H1 (cell line): Measurements from ENCODE around the gene NOXO1. TPM values are rescaled to one million over a fixed set of nuclear protein-coding genes. Genes with fewer than 3 reads are reported as not detected.

Experiments used
- CTCF ChIA-PET: fragments of 300-600 bp; sonication (Branson Sonifier 250); formaldehyde crosslinking; loops from one replicate; lab custom pipeline; 2021; ENCODE audit not compliant: partially characterized antibody; lab: Charles Lee
- POLR2A ChIA-PET: fragments of 300-600 bp; sonication (Branson Sonifier 250); formaldehyde crosslinking; loops from one replicate; lab custom pipeline; 2021; ENCODE audit warnings: inconsistent platforms; ENCODE audit not compliant: partially characterized antibody; lab: Charles Lee
- DNase-seq, 2 experiments: peaks; one replicate each; pipeline versions ENCODE4 v3.0.0 to v3.0.0-alpha.2; 2010 to 2022; ENCODE audit warnings: low spot score in 2 of 2, low read depth in 1 of 2, mixed read lengths in 1 of 2
- FAIRE-seq: peaks from 2 replicates; lab custom pipeline; 2011; peaks lifted over from hg19 to GRCh38; lab: Jason Lieb, UNC
- H2AFZ ChIP-seq: 2 replicates; pipeline ENCODE4 v1.8.1; 2012; ENCODE audit warnings: low read length, inconsistent platforms
- H2AK5ac ChIP-seq: 2 replicates; pipeline ENCODE4 v1.6.1; 2013; ENCODE audit warnings: low read depth, low read length
- H2BK120ac ChIP-seq: replicated peaks from 2 replicates; pipeline ENCODE3; 2013; ENCODE audit warnings: low read depth, low read length, inconsistent platforms
- H2BK12ac ChIP-seq: 2 replicates; pipeline ENCODE4 v1.6.1; 2013; ENCODE audit warnings: low read depth, low read length
- H2BK15ac ChIP-seq: 2 replicates; pipeline ENCODE4 v1.6.1; 2013; ENCODE audit warnings: low read length
- H2BK20ac ChIP-seq: 2 replicates; pipeline ENCODE4 v1.6.1; 2013; ENCODE audit warnings: low read length
- H2BK5ac ChIP-seq: 2 replicates; pipeline ENCODE4 v1.6.1; 2013; ENCODE audit warnings: low read depth, low read length
- H3K14ac ChIP-seq: 2 replicates; pipeline ENCODE4 v1.6.1; 2013; ENCODE audit warnings: inconsistent platforms; ENCODE audit not compliant: insufficient read length
- H3K18ac ChIP-seq: 2 replicates; pipeline ENCODE4 v1.6.1; 2013; ENCODE audit warnings: low read length; ENCODE audit errors: extremely low read depth
- H3K23ac ChIP-seq: 2 replicates; pipeline ENCODE4 v1.6.1; 2013; ENCODE audit warnings: inconsistent platforms; ENCODE audit not compliant: insufficient read length
- H3K23me2 ChIP-seq: 2 replicates; pipeline ENCODE4 v1.6.1; 2013; ENCODE audit warnings: low read depth, low read length
- H3K27ac ChIP-seq: 2 replicates; pipeline ENCODE4 v1.6.1; 2011; ENCODE audit warnings: low read depth, low read length, inconsistent platforms
- H3K27me3 ChIP-seq, 4 experiments: replicated peaks in 1 of 4; 1 replicate in 1 of 4; 2 replicates in 3 of 4; pipeline versions ENCODE4 v1.6.1 to v1.8.1; 2011 to 2013; ENCODE audit warnings: low read length in 3 of 4, mild to moderate bottlenecking in 3 of 4, inconsistent platforms in 2 of 4, mixed read lengths in 2 of 4, moderate library complexity in 1 of 4; ENCODE audit not compliant: control insufficient read depth in 3 of 4, insufficient read depth in 3 of 4; ENCODE audit errors: extremely low read depth in 1 of 4
- H3K36me3 ChIP-seq, 4 experiments: 2 replicates each; pipeline versions ENCODE4 v1.6.1 to v1.8.1; 2011 to 2013; ENCODE audit warnings: mild to moderate bottlenecking in 4 of 4, low read length in 3 of 4, moderate library complexity in 2 of 4, control low read depth in 1 of 4, inconsistent platforms in 1 of 4; ENCODE audit not compliant: insufficient read depth in 4 of 4, control insufficient read depth in 2 of 4
- H3K4ac ChIP-seq: replicated peaks from 2 replicates; pipeline ENCODE3; 2013; ENCODE audit warnings: low read length, low read depth, mixed read lengths, inconsistent platforms; ENCODE audit not compliant: insufficient read length
- H3K4me1 ChIP-seq, 4 experiments: replicated peaks in 1 of 4; 1 replicate in 1 of 4; 2 replicates in 3 of 4; pipeline versions ENCODE4 v1.6.1 to v1.8.1; 2011 to 2013; ENCODE audit warnings: low read length in 3 of 4, inconsistent platforms in 2 of 4, mixed read lengths in 1 of 4; ENCODE audit not compliant: insufficient read depth in 4 of 4, control insufficient read depth in 3 of 4
- H3K4me2 ChIP-seq, 2 experiments: 2 replicates each; pipeline versions ENCODE4 v1.6.1 to v1.8.1; 2011 to 2013; ENCODE audit warnings: low read depth in 2 of 2, low read length in 2 of 2, control low read depth in 1 of 2, inconsistent platforms in 1 of 2, mild to moderate bottlenecking in 1 of 2; ENCODE audit not compliant: insufficient read depth in 1 of 2
- H3K4me3 ChIP-seq, 4 experiments: fragments of 200-600, 300-600 bp in 1 of 4; sonication (generic), shearing (Covaris generic), sonication (Bioruptor Twin) in 1 of 4; 2 replicates each; pipeline versions ENCODE4 v1.5.1 to v1.8.1; 2011 to 2016; ENCODE audit warnings: low read length in 4 of 4, low read depth in 3 of 4, control low read depth in 2 of 4, inconsistent platforms in 2 of 4, mild to moderate bottlenecking in 2 of 4, mixed read lengths in 1 of 4, moderate library complexity in 1 of 4; ENCODE audit not compliant: insufficient read depth in 2 of 4; ENCODE audit errors: extremely low read depth in 1 of 4
- H3K56ac ChIP-seq: replicated peaks from 2 replicates; pipeline ENCODE3; 2013; ENCODE audit warnings: low read depth, mild to moderate bottlenecking, mixed read lengths, low read length, inconsistent platforms; ENCODE audit not compliant: insufficient read length
- H3K79me1 ChIP-seq: 2 replicates; pipeline ENCODE4 v1.6.1; 2013; ENCODE audit warnings: low read depth, low read length, control low read depth
- H3K79me2 ChIP-seq, 2 experiments: 2 replicates each; pipeline versions ENCODE4 v1.6.1 to v1.8.1; 2012 to 2013; ENCODE audit warnings: low read length in 2 of 2, mild to moderate bottlenecking in 2 of 2, inconsistent platforms in 1 of 2; ENCODE audit not compliant: insufficient read depth in 2 of 2, control insufficient read depth in 1 of 2
- H3K9ac ChIP-seq, 4 experiments: replicated peaks in 1 of 4; 1 replicate in 1 of 4; 2 replicates in 3 of 4; pipeline versions ENCODE4 v1.6.1 to v1.8.1; 2011 to 2013; ENCODE audit warnings: low read depth in 3 of 4, low read length in 3 of 4, control low read depth in 2 of 4, mild to moderate bottlenecking in 2 of 4, moderate library complexity in 2 of 4, inconsistent platforms in 1 of 4; ENCODE audit errors: extremely low read depth in 1 of 4
- H3K9me3 ChIP-seq, 2 experiments: 2 replicates each; pipeline versions ENCODE4 v1.6.1 to v1.8.1; 2012 to 2013; ENCODE audit warnings: mild to moderate bottlenecking in 2 of 2, moderate library complexity in 2 of 2, control low read depth in 1 of 2, inconsistent platforms in 1 of 2, low read depth in 1 of 2, low read length in 1 of 2, mixed read lengths in 1 of 2; ENCODE audit not compliant: insufficient read depth in 2 of 2
- H4K20me1 ChIP-seq, 2 experiments: replicated peaks in 1 of 2; 2 replicates each; pipeline versions ENCODE3 to v1.8.1; 2011 to 2013; ENCODE audit warnings: inconsistent platforms in 2 of 2, low read length in 2 of 2, mild to moderate bottlenecking in 1 of 2; ENCODE audit not compliant: insufficient read depth in 2 of 2, control insufficient read depth in 1 of 2
- H4K5ac ChIP-seq: 2 replicates; pipeline ENCODE4 v1.6.1; 2013; ENCODE audit warnings: low read length, low read depth, mixed read lengths, inconsistent platforms; ENCODE audit not compliant: insufficient read length
- H4K8ac ChIP-seq: 2 replicates; pipeline ENCODE4 v1.8.0; 2013; ENCODE audit warnings: mild to moderate bottlenecking, moderate library complexity, low read length, inconsistent platforms; ENCODE audit not compliant: insufficient read depth; ENCODE audit errors: extremely low read depth
- H4K91ac ChIP-seq: replicated peaks from 2 replicates; pipeline ENCODE3; 2013; ENCODE audit warnings: low read length, mixed read lengths, inconsistent platforms; ENCODE audit not compliant: insufficient read length
- CBX5 ChIP-seq: fragments of 300-800, 300-1000 bp; sonication (generic); IDR thresholded peaks from 2 replicates; pipeline ENCODE4 v1.7.1; 2016; ENCODE audit warnings: antibody characterized with exemption, low read length, low read depth
- PHF8 ChIP-seq: fragments of 200-600 bp; sonication (generic); conservative IDR thresholded peaks from 2 replicates; pipeline ENCODE4 v1.7.1; 2012; ENCODE audit warnings: low read depth, mild to moderate bottlenecking, inconsistent platforms, low read length, moderate library complexity
- WGBS, 2 experiments: shearing (Covaris generic) in 1 of 2; methylation state at CpG; one replicate each; pipeline versions ENCODE4 v1.1.6 to v1.1.7; 2013 to 2015; ENCODE audit warnings: low lambda C conversion rate in 2 of 2, mixed read lengths in 2 of 2, inconsistent platforms in 1 of 2, low coverage in 1 of 2, missing lambda C conversion rate in 1 of 2; ENCODE audit not compliant: insufficient replicate concordance in 2 of 2, insufficient coverage in 1 of 2, insufficient read length in 1 of 2; ENCODE audit errors: extremely low coverage in 1 of 2, missing lambda C conversion rate in 1 of 2; 5-methylcytosine and 5-hydroxymethylcytosine counted together
- polyA plus RNA-seq, 7 experiments: library from polyadenylated mRNA; depleted of rRNA in 3 of 7; stranded (reverse) in 5 of 7; unstranded in 2 of 7; fragments of >200 nt in 5 of 7; fragments of 200-250 nt in 2 of 7; gene quantifications; 1 replicate in 5 of 7; 2 replicates in 1 of 7; 4 replicates in 1 of 7; pipeline versions ENCODE4 v1.2.1 to v1.2.3, GENCODE V29; 2011 to 2013; ENCODE audit warnings: missing spikeins in 2 of 7, mixed read lengths in 2 of 7
- total RNA-seq: library from RNA; stranded (reverse); fragmentation: NEBNext Ultra II Directional; extraction: Animal tissue kit (Norgen Biotek cat#: 25700); gene quantifications from 2 replicates; pipeline ENCODE4 v1.2.1, GENCODE V29; 2021
- TF ChIP-seq, protein P1 (sequence below): IDR thresholded peaks from 2 replicates; pipeline ENCODE4 v1.6.1; 2012; ENCODE audit warnings: inconsistent platforms

Gene NOXO1
- total and polyA plus RNA-seq, 2 of the 8 experiments (the other 6 are each of a cell fraction or from before 2014, with no cell fraction given): 1.3 to 2.5 TPM

DNA sequence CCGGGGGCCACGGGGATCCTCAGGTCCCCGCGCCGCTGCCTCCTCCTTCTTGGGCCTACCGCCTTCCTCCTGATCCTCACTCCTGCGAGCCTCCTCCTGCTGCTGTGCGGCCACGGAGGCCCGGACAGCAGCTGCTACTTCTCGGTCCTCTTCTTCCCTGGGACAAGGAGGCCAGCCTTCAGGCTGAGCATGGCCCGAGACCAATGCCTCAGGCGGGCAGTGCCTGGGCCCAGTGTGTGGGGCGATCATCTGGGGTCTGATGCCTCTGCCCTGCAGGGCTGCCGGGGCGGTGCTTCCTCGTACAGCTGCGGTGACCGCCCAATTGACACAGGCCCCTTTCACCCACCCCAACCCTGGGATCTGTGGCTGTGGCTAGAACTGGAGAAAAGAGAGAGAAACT is 19.8 kb upstream of the NOXO1 start:
- H3K27me3 ChIP-seq: no peaks in the 10 kb centered on the region
- no peak overlapping the region for H4K91ac ChIP-seq
- H3K56ac ChIP-seq: no peak overlapping the region
- no peaks in the 10 kb centered on the region for H3K9me3 ChIP-seq
- no peak overlapping the region for H3K18ac ChIP-seq
- no peak overlapping the region for H4K5ac ChIP-seq
- no peak overlapping the region for H2BK20ac ChIP-seq
- no peak overlapping the region for H2AFZ ChIP-seq
- H3K4me1 ChIP-seq: peaks cover 0 to 15% (median 7%) of the 10 kb centered on the region in 4 experiments; a peak in 5 of 7 replicates
- H3K79me1 ChIP-seq: 0 out of 2 replicates have a peak, but pooled peaks cover 2% of the 10 kb centered on the region
- no peak overlapping the region for H3K9ac ChIP-seq
- peaks cover 0 to 18% of the 10 kb centered on the region in 2 experiments; a peak in 2 of 4 replicates for H3K79me2 ChIP-seq
- 91% methylated on average over 18 of the region's 19 CpGs; no CpG with 5 or more reads in 1 of the 2 experiments for WGBS, 2 experiments
- H3K36me3 ChIP-seq: peaks cover 24 to 52% (median 42%) of the 10 kb centered on the region in 4 experiments
- no peak overlapping the region for H2BK15ac ChIP-seq
- no peak overlapping the region for H2BK5ac ChIP-seq
- no peak overlapping the region for H3K4ac ChIP-seq
- H4K8ac ChIP-seq: no peak overlapping the region
- no peak overlapping the region for H3K4me2 ChIP-seq
- no peak overlapping the region for H3K14ac ChIP-seq
- DNase-seq (no peak), FAIRE-seq (no peak)
- H3K27ac ChIP-seq: no peak overlapping the region
- POLR2A ChIA-PET: interaction anchor here (0.6 to 2.8 kb wide), 3 partner anchors 49 to 154 kb away, joined by 3 to 9 read pairs (median 5); partner anchors contain the start of gene TRAF7
- no peak overlapping the region for H3K23ac ChIP-seq
- H2BK12ac ChIP-seq: no peak overlapping the region
- CTCF ChIA-PET: interaction anchor here (1.3 to 2.8 kb wide), 2 partner anchors 15 to 21 kb away, joined by 3 to 6 read pairs; no protein-coding TSS in a partner anchor
- no peak overlapping the region for H3K4me3 ChIP-seq
- peaks cover 19 to 49% of the 10 kb centered on the region in 2 experiments for H4K20me1 ChIP-seq
- no peak overlapping the region for H2BK120ac ChIP-seq
- no peak overlapping the region for H2AK5ac ChIP-seq
- TF ChIP-seq PHF8 (no peak), CBX5 (no peak)
- TF ChIP-seq, protein P1, sequence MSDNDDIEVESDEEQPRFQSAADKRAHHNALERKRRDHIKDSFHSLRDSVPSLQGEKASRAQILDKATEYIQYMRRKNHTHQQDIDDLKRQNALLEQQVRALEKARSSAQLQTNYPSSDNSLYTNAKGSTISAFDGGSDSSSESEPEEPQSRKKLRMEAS: no peak
- H3K23me2 ChIP-seq: no peaks in the 10 kb centered on the region
